Body of pancreas (tissue), 4 donors: Measurements from ENCODE around the gene SYNE1. TPM values are rescaled to one million over a fixed set of nuclear protein-coding genes. Genes with fewer than 3 reads are reported as not detected.

Experiments
- ATAC-seq: fragments of 150-250 bp; one replicate; pipeline ENCODE4 v1.9.1; 2016
- DNase-seq, 4 donors: peaks; one replicate each; pipeline ENCODE4 v3.0.0-alpha.2; 2019
- H3K27ac ChIP-seq, 4 donors: fragments of 200-600 bp; sonication (generic); 1 replicate in 3 of 4; 2 replicates in 1 of 4; pipeline versions ENCODE4 v1.5.1 to v1.6.1; 2016 to 2019; ENCODE audit warnings: mild to moderate bottlenecking in 1 of 4, mixed read lengths in 1 of 4, moderate library complexity in 1 of 4
- H3K27me3 ChIP-seq, 2 donors: fragments of 200-600 bp; sonication (generic); one replicate each; pipeline ENCODE4 v1.6.0; 2016; ENCODE audit warnings: mild to moderate bottlenecking in 1 of 2
- H3K36me3 ChIP-seq, 2 donors: fragments of 200-600 bp; sonication (generic); replicated peaks in 1 of 2; 2 replicates each; pipeline ENCODE4 v1.5.1; 2016; ENCODE audit warnings: low read depth in 2 of 2; ENCODE audit not compliant: insufficient read depth in 1 of 2
- H3K4me1 ChIP-seq: fragments of 200-600 bp; sonication (generic); one replicate; pipeline ENCODE4 v1.6.0; 2016
- H3K4me3 ChIP-seq, 2 donors: fragments of 200-600 bp; sonication (generic); 1 replicate in 1 of 2; 2 replicates in 1 of 2; pipeline ENCODE4 v1.5.1; 2016 to 2019
- H3K9me3 ChIP-seq, 3 donors: fragments of 200-600 bp; sonication (generic); 1 replicate in 2 of 3; 2 replicates in 1 of 3; pipeline ENCODE4 v1.5.1; 2016
- CTCF ChIP-seq, 7 experiments: fragments of 450-650 bp in 4 of 7; fragments of 200-600 bp in 3 of 7; sonication (generic) in 3 of 7; IDR thresholded peaks; one replicate each; pipeline ENCODE4 v1.5.1; 2016 to 2019; ENCODE audit warnings: antibody characterized with exemption in 7 of 7
- POLR2A ChIP-seq, 3 donors: fragments of 450-650 bp; IDR thresholded peaks; one replicate each; pipeline ENCODE4 v1.6.1; 2016; ENCODE audit warnings: antibody characterized with exemption in 3 of 3, mild to moderate bottlenecking in 2 of 3
- WGBS, 2 donors: methylation state at CpG; one replicate each; pipeline ENCODE4 v1.1.5; 2017; 5-methylcytosine and 5-hydroxymethylcytosine counted together
- intact Hi-C: fragments of 100-400 bp; cut with DNase I; formaldehyde crosslinking; loops from one replicate; pipeline ENCODE4 v1.15.1; 2023
- total RNA-seq, 2 donors: library from RNA; depleted of rRNA; stranded (reverse); fragments of >200 nt; gene quantifications; one replicate each; pipeline ENCODE4 v1.1.0, GENCODE V29; 2016

SYNE1 gene
- total RNA-seq, 2 donors from 2014 or later = 109 to 123 TPM

- 68 to 74% methylated on average over 7 of the region's 7 CpGs for WGBS, 2 donors
- Histone ChIP-seq H3K27ac (no peak overlapping the region), H3K4me3 (no peak overlapping the region), H3K27me3 (no peaks in the 10 kb centered on the region), H3K9me3 (no peaks in the 10 kb centered on the region), H3K36me3 (no peaks in the 10 kb centered on the region), H3K4me1 (no peaks in the 10 kb centered on the region)
- no peak for DNase-seq
- no peak for ATAC-seq
- intact Hi-C loops = no loop called here
- TF ChIP-seq CTCF (IDR thresholded peaks at IDR 0.05) (no peak), POLR2A (IDR thresholded peaks at IDR 0.05) (no peak)
Measured at GRCh38 chr6:152472325-152472724, 164.8 kb downstream of the SYNE1 start.

GRCh38 chr6:152471456-152472265, 165.5 kb downstream of the SYNE1 start:
- H3K27ac ChIP-seq = no peak overlapping the region
- intact Hi-C loops = no loop called here
- no peaks in the 10 kb centered on the region for H3K9me3 ChIP-seq
- no peaks in the 10 kb centered on the region for H3K4me1 ChIP-seq
- DNase-seq = no peak
- WGBS, 2 donors = 52% methylated on average over 11 of the region's 11 CpGs
- no peaks in the 10 kb centered on the region for H3K36me3 ChIP-seq
- H3K4me3 ChIP-seq = no peak overlapping the region
- ATAC-seq = no peak
- TF ChIP-seq CTCF (IDR thresholded peaks at IDR 0.05) = no peak
- no peak for TF ChIP-seq POLR2A (IDR thresholded peaks at IDR 0.05)
- no peaks in the 10 kb centered on the region for H3K27me3 ChIP-seq

- intact Hi-C loops = no loop called here
- Histone ChIP-seq H3K27ac (no peak overlapping the region), H3K36me3 (no peaks in the 10 kb centered on the region), H3K9me3 (no peaks in the 10 kb centered on the region), H3K4me1 (peaks cover 9% of the 10 kb centered on the region), H3K4me3 (no peak overlapping the region), H3K27me3 (no peaks in the 10 kb centered on the region)
- no peak for DNase-seq
- WGBS, 2 donors = 53 to 67% methylated on average over 7 of the region's 7 CpGs
- no peak for TF ChIP-seq POLR2A (IDR thresholded peaks at IDR 0.05)
- no peak for TF ChIP-seq CTCF (IDR thresholded peaks at IDR 0.05)
- no peak for ATAC-seq
Measured at GRCh38 chr6:152463164-152463563, 174.0 kb downstream of the SYNE1 start.

GRCh38 chr6:152462716-152463115, 174.4 kb downstream of the SYNE1 start:
- peaks cover 11% of the 10 kb centered on the region for H3K4me1 ChIP-seq
- no peak for TF ChIP-seq CTCF (IDR thresholded peaks at IDR 0.05)
- TF ChIP-seq POLR2A (IDR thresholded peaks at IDR 0.05) = no peak
- H3K4me3 ChIP-seq = no peak overlapping the region
- H3K27ac ChIP-seq = no peak overlapping the region
- no peaks in the 10 kb centered on the region for H3K9me3 ChIP-seq
- DNase-seq = no peak
- H3K27me3 ChIP-seq = no peaks in the 10 kb centered on the region
- no peak for ATAC-seq
- H3K36me3 ChIP-seq = no peaks in the 10 kb centered on the region
- intact Hi-C loops = no loop called here
- 63 to 83% methylated on average over 6 of the region's 6 CpGs for whole genome bisulfite sequencing, 2 donors

GRCh38 chr6:152461556-152461955, 175.6 kb downstream of the SYNE1 start:
- Histone ChIP-seq H3K4me3 (no peak overlapping the region), H3K27ac (no peak overlapping the region), H3K4me1 (peaks cover 11% of the 10 kb centered on the region), H3K9me3 (no peaks in the 10 kb centered on the region), H3K27me3 (no peaks in the 10 kb centered on the region), H3K36me3 (no peaks in the 10 kb centered on the region)
- intact Hi-C loops = no loop called here
- TF ChIP-seq POLR2A (IDR thresholded peaks at IDR 0.05) (no peak), CTCF (IDR thresholded peaks at IDR 0.05) (no peak)
- 28 to 40% methylated on average over 5 of the region's 5 CpGs for WGBS, 2 donors
- no peak for DNase-seq
- no peak for ATAC-seq
